Heart left ventricle (tissue), 16 donors: ENCODE measurements around the gene CILP2. TPM values are rescaled to one million over a fixed set of nuclear protein-coding genes. Genes with fewer than 3 reads are reported as not detected.

Experiments used
- ATAC-seq, 4 donors: fragments of 200-7000 bp; cut with Tn5 transposase; one replicate each; pipeline ENCODE4 v1.9.1; 2020 to 2022; ENCODE audit warnings: moderate library complexity in 4 of 4, mild to moderate bottlenecking in 3 of 4, moderate number of reproducible peaks in 1 of 4
- DNase-seq, 5 donors: peaks; one replicate each; pipeline ENCODE4 v3.0.0-alpha.2; 2020
- H3K27ac ChIP-seq, 12 donors: fragments of 200-600 bp; sonication (generic) in 4 of 12; one replicate each; pipeline versions ENCODE4 v1.5.0 to v1.8.0; 2016 to 2022; ENCODE audit warnings: mild to moderate bottlenecking in 2 of 12
- H3K27me3 ChIP-seq, 9 donors: fragments of 200-600 bp; sonication (generic) in 2 of 9; one replicate each; pipeline versions ENCODE4 v1.5.1 to v1.8.0; 2016 to 2022; ENCODE audit warnings: mild to moderate bottlenecking in 3 of 9
- H3K36me3 ChIP-seq, 9 donors: fragments of 200-600 bp; sonication (generic) in 2 of 9; one replicate each; pipeline versions ENCODE4 v1.5.0 to v1.8.0; 2018 to 2022; ENCODE audit warnings: mild to moderate bottlenecking in 2 of 9
- H3K4me1 ChIP-seq, 12 donors: fragments of 200-600 bp; sonication (generic) in 4 of 12; one replicate each; pipeline versions ENCODE4 v1.5.0 to v1.8.0; 2016 to 2022; ENCODE audit warnings: mild to moderate bottlenecking in 3 of 12
- H3K4me3 ChIP-seq, 12 donors: fragments of 200-600 bp; sonication (generic) in 4 of 12; one replicate each; pipeline versions ENCODE4 v1.5.0 to v1.8.0; 2017 to 2022; ENCODE audit warnings: mild to moderate bottlenecking in 9 of 12, moderate library complexity in 4 of 12
- H3K9me3 ChIP-seq, 12 donors: fragments of 200-600 bp; sonication (generic) in 4 of 12; one replicate each; pipeline versions ENCODE4 v1.5.0 to v1.8.0; 2016 to 2022; ENCODE audit warnings: mild to moderate bottlenecking in 1 of 12
- CTCF ChIP-seq, 12 donors: fragments of 200-600 bp; sonication (generic) in 4 of 12; IDR thresholded peaks; one replicate each; pipeline versions ENCODE4 v1.5.0 to v1.8.0; 2018 to 2022; ENCODE audit warnings: antibody characterized with exemption in 12 of 12, mild to moderate bottlenecking in 5 of 12
- POLR2A ChIP-seq, 2 donors: fragments of 450-650 bp; IDR thresholded peaks; one replicate each; pipeline ENCODE4 v1.6.1; 2017; ENCODE audit warnings: antibody characterized with exemption in 2 of 2, mild to moderate bottlenecking in 2 of 2, moderate library complexity in 2 of 2
- WGBS, 4 donors: extraction: QIAGEN DNeasy Blood & Tissue Kit in 2 of 4; methylation state at CpG; one replicate each; pipeline versions ENCODE4 v1.1.5 to v1.1.7; 2013 to 2018; 5-methylcytosine and 5-hydroxymethylcytosine counted together
- intact Hi-C, 10 donors: fragments of 100-400 bp; cut with DNase I; formaldehyde crosslinking; loops; one replicate each; pipeline versions ENCODE4 v1.11.1 to v1.14.2; 2022
- polyA plus RNA-seq, 2 donors: library from polyadenylated mRNA; stranded (reverse); fragments of 200-250 nt; gene quantifications; one replicate each; pipeline ENCODE4 v1.2.3, GENCODE V29; 2013
- total RNA-seq, 9 donors: library from RNA; depleted of rRNA in 2 of 9; stranded (reverse); fragments of >200 nt in 2 of 9; fragmentation: NEBNext Ultra II Directional in 3 of 9; extraction: Animal tissue kit (Norgen Biotek cat#: 25700) in 3 of 9; gene quantifications; one replicate each; pipeline versions ENCODE4 v1.1.0 to v1.2.4, GENCODE V29; 2016 to 2023
- donor health status: ischemic (EF 13 %, LVEDD 7.1; RV severe dilation, severe dysfunction).
- donor health status: healthy with polysubstance abuse.
- donor health status: DM: no; HTN: yes; CAD: no.
- donor health status: DM: no; HTN: no; CAD: no.
- donor health status: ischemic (EF 25% LVEDD 6.9; RV normal size, moderate dysfunction).
- donor health status: ischemic (EF 25% LVEDD 5.7; RV mildly dilated, moderate dysfunction).
- donor health status: healthy.
- donor health status: DM: yes; HTN: yes; CAD: no.
- donor health status: ischemic (EF 35%, LVEDD 5.7; RV mildly dilated, moderate dysfunction).
- donor health status: nonischemic (EF 11% LVEDD 7.7; RV severe dilation, severe dysfunction).
- donor health status: DM: yes; HTN: yes; CAD: no.
- donor health status: PGD.
- donor health status: ischemic (EF 29% LVEDD 5.4; RV normal size, mild dysfunction).
- donor health status: nonischemic (EF 23%, LVEDD 6.1; RV moderate dilation, normal function).

CILP2 gene
- total and polyA plus RNA-seq, 11 donors, result 0.07 to 0.61 (median 0.22) TPM; not detected in 2

DNA sequence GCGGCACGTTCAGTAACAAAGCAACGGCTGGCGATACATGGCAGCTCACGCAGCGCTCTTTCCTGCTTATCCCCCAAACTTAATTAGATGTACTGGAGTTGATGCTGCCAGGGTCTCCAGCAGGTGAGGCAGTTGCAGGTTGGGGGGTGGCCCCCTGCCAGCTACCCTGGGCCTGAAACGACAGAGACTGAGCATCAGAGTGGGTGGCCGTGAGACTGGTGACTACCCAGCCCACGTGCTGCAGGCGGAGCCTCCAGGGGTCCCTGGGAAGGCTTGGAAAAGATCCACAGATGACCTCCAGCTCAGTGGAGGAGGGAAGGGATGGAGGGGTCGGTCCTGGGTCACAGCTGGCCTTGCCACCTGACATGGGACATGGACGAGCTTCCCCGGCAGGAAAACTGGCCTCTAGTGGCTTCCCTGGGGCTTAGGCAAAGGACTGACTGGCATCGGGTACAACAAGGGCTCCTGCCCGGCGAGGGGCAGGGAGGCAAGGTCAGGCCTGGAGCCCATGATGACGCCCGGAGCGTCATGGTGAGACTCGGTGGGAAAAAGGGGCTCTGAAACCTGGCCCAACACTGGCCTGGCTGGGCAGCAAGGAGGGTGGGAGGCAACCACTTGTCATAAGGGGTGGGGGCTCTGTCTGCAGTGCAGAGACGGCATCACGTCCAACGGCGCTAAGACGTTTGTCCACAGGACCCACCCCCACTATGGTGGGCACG lies 24.0 kb downstream of the CILP2 start:
- ATAC-seq (no peak), DNase-seq (peak in 1 of 5 donors; percentile 42)
- H3K27me3 ChIP-seq, result no peaks in the 10 kb centered on the region
- H3K27ac ChIP-seq, result no peak overlapping the region
- H3K4me3 ChIP-seq, result no peak overlapping the region
- WGBS, 4 donors, result 81 to 89% (median 82%) methylated on average over 25 to 26 of the region's 26 CpGs
- intact Hi-C loops, result no loop called here
- no peaks in the 10 kb centered on the region for H3K36me3 ChIP-seq
- H3K9me3 ChIP-seq, result no peaks in the 10 kb centered on the region
- TF ChIP-seq CTCF (IDR thresholded peaks at IDR 0.05) (no peak), POLR2A (IDR thresholded peaks at IDR 0.05) (no peak)
- no peaks in the 10 kb centered on the region for H3K4me1 ChIP-seq

DNA sequence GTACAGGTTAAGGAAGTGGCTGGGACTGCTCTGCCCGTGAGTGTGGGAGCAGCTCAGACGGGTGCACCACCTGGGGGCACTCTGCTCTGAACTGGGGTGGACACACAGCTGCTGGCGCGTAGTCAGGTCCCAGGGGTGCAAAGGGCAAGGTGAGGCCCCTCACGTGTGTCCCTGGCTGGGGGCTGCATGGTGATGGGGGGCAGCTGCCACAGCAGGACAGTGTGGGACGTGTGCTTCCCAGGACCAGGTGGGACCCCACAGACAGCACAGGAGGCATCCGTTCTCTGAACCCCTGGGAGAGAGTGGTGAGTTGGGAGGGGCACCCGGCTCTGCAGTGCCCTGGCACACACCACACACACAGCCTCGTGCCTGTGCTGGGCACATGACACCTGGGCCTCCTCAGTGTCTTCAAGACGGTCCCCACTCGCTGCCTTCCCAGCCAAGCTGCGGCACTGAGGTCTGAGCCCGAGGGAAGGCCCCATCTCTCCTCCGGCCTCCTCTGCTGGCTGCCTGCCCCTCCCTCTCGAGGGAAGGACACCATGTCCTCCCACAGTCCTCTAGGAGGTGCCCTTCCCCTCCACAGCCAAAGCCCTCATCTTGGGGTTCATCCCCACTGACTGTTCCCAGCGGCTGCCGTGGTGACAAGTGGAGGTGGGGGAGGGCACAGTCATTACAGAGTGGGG lies 24.7 kb downstream of the CILP2 start:
- H3K4me3 ChIP-seq, result no peak overlapping the region
- no peaks in the 10 kb centered on the region for H3K9me3 ChIP-seq
- no peaks in the 10 kb centered on the region for H3K36me3 ChIP-seq
- H3K27me3 ChIP-seq, result no peaks in the 10 kb centered on the region
- H3K4me1 ChIP-seq, result no peaks in the 10 kb centered on the region
- WGBS, 4 donors, result 75 to 85% (median 79%) methylated on average over 9 to 17 of the region's 17 CpGs
- ATAC-seq (peak in 1 of 4 donors; percentile 23), DNase-seq (peak in 1 of 5 donors; percentile 42)
- intact Hi-C loops, result no loop called here
- no peak overlapping the region for H3K27ac ChIP-seq
- TF ChIP-seq POLR2A (IDR thresholded peaks at IDR 0.05) (no peak), CTCF (IDR thresholded peaks at IDR 0.05) (no peak)

GRCh38 chr19:19563348-19563848 lies 25.3 kb downstream of the CILP2 start:
- intact Hi-C loops, result no loop called here
- Histone ChIP-seq H3K27me3 (no peaks in the 10 kb centered on the region), H3K36me3 (no peaks in the 10 kb centered on the region), H3K9me3 (no peaks in the 10 kb centered on the region), H3K4me3 (no peak overlapping the region), H3K4me1 (no peaks in the 10 kb centered on the region), H3K27ac (no peak overlapping the region)
- ATAC-seq (peak in 1 of 4 donors; percentile 32), DNase-seq (peak in 1 of 5 donors; percentile 51)
- TF ChIP-seq CTCF (IDR thresholded peaks at IDR 0.05) (no peak), POLR2A (IDR thresholded peaks at IDR 0.05) (no peak)
- 89 to 91% (median 90%) methylated on average over 17 of the region's 17 CpGs for WGBS, 4 donors

GRCh38 chr19:19566306-19566705 lies 28.2 kb downstream of the CILP2 start:
- no peak overlapping the region for H3K4me3 ChIP-seq

More at GRCh38 chr19:19566306-19566705, 28.2 kb downstream of the CILP2 start:
- H3K27ac ChIP-seq, result no peak overlapping the region
- no peaks in the 10 kb centered on the region for H3K27me3 ChIP-seq
- ATAC-seq, result no peak
- H3K4me1 ChIP-seq, result no peaks in the 10 kb centered on the region
- WGBS, 4 donors, result 76 to 87% (median 80%) methylated on average over 7 of the region's 7 CpGs
- TF ChIP-seq CTCF (IDR thresholded peaks at IDR 0.05) (no peak), POLR2A (IDR thresholded peaks at IDR 0.05) (no peak)
- intact Hi-C loops, result no loop called here
- H3K9me3 ChIP-seq, result no peaks in the 10 kb centered on the region
- DNase-seq, result no peak
- H3K36me3 ChIP-seq, result no peaks in the 10 kb centered on the region
